HG02970 (cell line): ENCODE data around the gene STEAP3.
"Not testable (repeated sequence)": the region's sequence is repeated elsewhere in the genome, so short reads cannot be mapped to it uniquely, and the experiment has no call there.

Source experiments
- ATAC-seq: cut with Tn5 transposase; IDR thresholded peaks from one replicate; pipeline ENCODE4 v1.9.1; 2021; ENCODE audit warnings: mild to moderate bottlenecking, moderate library complexity, moderate number of reproducible peaks; ENCODE audit not compliant: unreplicated experiment, low FRiP score

The STEAP3 gene

GRCh38 chr2:119259296-119259860 is 35.7 kb downstream of the STEAP3 start:
- no peak for ATAC-seq

DNA sequence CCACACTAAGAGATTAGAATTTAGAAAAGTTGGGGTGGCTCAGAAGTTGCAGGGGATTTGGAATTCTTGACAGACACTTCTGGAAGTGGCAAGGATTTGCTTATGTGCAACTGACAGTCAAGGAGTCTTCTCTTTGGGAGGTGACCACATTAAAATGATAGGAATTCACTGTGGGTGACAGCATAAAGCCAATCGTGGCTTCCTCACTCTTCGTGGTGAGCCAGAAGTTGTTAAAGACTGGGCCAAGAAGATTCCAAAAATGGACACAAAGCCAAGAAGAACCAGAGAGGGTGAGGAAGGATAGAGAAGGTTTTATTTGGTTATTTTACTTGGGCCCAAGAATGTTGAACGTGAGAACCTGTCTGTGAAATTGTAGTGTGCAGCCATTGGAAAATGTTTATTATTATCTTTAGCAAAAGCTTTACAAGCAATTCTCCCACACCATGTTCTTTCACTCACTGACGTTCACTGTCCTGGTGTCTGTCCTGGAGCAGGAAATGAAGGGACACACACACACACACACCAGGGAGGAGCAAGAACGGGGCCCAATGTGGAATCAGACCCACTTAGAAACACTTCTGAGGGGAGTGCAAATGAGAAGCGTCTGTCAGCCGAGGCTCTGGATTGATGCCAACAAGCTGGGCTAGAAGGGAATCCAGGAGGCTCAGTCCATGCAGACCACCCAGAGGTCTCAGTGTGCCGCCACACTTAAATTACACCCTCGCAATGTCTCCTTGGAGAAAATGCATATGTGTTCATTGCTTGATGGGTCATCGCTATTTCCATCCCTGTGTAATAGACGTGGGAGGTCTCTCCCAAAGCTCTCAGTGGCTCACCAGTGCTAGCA is 37.2 kb downstream of the STEAP3 start:
- no peak for ATAC-seq

GRCh38 chr2:119261493-119262225 is 38.0 kb downstream of the STEAP3 start:
- ATAC-seq = no peak

DNA sequence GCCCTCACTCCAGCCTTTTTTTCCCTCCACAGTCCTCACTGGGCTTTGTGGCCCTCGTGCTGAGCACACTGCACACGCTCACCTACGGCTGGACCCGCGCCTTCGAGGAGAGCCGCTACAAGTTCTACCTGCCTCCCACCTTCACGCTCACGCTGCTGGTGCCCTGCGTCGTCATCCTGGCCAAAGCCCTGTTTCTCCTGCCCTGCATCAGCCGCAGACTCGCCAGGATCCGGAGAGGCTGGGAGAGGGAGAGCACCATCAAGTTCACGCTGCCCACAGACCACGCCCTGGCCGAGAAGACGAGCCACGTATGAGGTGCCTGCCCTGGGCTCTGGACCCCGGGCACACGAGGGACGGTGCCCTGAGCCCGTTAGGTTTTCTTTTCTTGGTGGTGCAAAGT is 39.4 kb downstream of the STEAP3 start:
- no peak for ATAC-seq

DNA sequence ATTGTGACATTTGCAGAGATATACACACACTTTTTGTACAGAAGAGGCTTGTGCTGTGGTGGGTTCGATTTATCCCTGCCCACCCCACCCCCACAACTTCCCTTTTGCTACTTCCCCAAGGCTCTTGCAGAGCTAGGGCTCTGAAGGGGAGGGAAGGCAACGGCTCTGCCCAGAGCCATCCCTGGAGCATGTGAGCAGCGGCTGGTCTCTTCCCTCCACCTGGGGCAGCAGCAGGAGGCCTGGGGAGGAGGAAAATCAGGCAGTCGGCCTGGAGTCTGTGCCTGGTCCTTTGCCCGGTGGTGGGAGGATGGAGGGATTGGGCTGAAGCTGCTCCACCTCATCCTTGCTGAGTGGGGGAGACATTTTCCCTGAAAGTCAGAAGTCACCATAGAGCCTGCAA is 40.0 kb downstream of the STEAP3 start:
- ATAC-seq = no peak

DNA sequence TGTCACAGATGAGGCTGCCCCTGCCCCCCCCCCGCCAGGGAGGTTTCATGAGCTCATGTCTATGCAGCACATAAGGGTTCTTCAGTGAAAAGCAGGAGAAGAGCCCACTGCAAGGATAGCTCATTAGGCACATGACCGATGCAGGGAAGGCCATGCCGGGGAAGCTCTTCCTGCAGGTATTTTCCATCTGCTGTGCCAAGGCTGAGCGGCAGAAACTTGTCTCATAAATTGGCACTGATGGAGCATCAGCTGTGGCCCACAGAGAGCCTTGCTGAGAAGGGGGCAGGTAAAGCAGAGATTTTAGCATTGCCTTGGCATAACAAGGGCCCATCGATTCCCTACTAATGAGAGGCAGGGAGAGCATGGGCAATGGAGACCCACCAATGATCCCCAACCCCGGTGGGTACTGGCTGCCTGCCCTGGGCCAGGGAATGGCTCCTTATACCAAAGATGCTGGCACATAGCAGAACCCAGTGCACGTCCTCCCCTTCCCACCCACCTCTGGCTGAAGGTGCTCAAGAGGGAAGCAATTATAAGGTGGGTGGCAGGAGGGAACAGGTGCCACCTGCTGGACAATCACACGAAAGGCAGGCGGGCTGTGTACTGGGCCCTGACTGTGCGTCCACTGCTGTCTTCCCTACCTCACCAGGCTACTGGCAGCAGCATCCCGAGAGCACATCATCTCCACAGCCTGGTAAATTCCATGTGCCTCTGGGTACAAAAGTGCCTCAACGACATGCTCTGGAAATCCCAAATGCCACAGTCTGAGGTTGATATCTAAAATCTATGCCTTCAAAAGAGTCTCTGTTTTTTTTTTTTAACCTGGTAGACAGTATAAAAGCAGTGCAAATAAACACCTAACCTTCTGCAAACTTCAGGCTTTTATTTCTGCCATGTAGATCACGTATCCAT is 41.4 kb downstream of the STEAP3 start:
- peak; percentile 73 for ATAC-seq

DNA sequence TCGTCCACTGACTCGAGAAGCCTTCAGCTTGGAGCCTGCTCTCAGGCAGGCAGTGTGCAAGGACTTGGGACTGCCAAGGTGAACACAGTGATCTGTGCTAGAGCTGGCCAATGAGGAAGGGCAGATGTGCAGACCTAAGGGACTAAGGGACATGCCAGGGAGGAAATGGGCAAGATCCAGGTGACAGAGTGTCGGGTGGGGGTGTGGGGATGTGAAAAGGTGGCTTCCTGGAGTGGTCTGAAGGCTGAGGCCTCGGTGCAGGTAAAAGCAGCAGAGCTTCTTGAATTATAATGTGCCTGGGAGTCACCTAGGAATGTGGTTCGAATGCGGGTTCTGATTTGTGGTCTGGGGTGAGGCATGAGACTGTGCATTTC is 42.0 kb downstream of the STEAP3 start:
- ATAC-seq = no peak

GRCh38 chr2:119266091-119266589 is 42.5 kb downstream of the STEAP3 start:
- ATAC-seq = no peak

DNA sequence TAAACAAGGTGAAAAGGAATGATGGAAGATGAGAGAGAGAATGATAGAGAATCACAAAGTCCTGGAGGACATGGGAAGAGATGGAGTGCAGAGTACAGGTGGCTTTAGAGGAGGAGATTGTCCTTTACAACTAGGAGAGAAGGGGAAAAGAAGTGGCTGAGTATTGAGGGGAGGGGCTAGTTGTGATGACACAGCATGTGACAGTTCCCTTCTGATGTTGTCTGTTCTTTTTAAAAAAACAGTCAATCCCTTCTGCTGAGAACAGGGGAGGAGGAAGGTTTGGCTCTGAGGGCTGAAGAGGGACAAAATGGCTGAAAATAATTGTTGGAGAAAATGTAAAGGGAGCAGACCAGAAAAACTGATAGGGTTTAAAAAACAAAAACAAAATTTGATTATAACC is 44.0 kb downstream of the STEAP3 start:
- no peak for ATAC-seq

GRCh38 chr2:119276864-119277263 is 53.2 kb downstream of the STEAP3 start:
- ATAC-seq = no peak

GRCh38 chr2:119278385-119278784 is 54.8 kb downstream of the STEAP3 start:
- not testable (repeated sequence) for ATAC-seq

GRCh38 chr2:119278946-119279345 is 55.3 kb downstream of the STEAP3 start:
- ATAC-seq = no peak

DNA sequence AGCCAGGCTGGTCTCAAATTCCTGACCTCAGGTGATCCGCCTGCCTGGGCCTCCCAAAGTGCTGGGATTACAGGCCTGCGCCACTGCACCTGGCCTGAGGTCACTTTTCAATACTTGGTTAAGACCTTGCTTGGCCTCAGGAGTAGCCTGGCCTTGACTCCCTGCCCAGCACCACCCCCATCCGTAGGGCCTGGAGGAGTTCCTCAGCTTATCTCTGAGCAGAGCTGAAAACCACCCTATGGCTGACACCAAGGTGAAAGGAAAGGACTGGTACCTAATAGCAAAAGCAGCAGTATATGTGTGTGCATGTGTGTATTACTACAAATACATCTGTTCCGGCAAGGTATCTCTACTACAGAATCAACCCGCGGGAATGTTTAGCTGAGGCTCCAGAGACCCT is 56.0 kb downstream of the STEAP3 start:
- ATAC-seq = no peak

DNA sequence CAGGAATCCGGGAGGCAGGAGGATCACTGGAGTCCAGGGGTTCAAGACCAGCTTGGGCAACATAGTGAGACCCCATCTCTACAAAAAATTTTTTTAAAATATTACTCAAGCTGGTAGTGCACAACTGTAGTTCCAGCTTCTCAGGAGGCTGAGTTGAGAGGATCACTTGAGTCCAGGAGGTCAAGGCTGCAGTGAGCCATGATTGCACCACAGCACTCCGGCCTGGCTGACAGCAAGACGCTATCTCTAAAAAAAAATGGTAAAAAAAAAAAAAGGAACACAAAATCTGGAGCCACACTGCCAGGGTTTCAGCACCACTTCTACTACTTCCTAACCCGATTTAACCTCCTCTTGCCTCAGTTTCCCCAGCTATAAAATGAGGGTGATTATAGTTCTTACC is 57.0 kb downstream of the STEAP3 start:
- no peak for ATAC-seq

DNA sequence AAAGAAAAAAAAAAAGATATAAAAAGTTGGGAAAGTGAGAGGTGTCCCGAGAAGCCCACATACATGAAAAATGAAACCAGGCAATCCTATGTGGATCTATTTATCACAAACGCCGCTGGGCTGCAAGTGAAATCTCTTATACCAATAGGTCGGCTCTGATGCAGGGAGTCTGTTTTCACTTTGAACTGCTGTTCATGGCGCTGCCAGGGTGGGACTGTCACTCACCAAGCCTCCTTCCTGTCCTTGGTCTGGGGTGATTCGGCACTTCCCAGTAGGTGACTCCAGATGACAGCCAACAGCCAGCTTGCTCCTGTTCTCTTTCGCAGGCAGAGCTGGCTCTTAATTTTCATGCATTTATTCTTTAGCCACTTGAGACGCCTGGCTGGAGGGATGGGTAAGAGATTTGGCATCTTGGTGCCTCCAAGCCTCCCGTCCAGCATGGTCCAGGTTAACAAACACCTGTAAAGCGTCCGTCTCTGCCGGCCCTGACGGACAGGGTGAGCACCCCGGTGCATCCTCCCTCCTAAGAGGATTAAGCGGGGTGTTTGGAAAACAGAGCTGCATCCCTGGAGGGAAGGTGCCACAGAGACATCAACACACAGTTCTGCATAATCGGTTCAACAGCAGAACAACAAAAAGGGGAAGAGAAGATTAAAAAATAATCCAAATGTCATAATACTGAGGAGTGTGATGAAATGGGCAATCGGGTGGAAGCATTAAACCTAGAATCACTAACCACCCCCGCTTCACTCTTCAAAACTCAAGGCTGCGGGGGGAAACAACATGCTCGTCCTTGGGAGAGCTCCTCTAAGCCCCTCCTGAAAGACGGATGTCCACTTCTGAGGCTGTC is 58.7 kb downstream of the STEAP3 start:
- ATAC-seq = no peak

GRCh38 chr2:119282996-119283511 is 59.4 kb downstream of the STEAP3 start:
- ATAC-seq = no peak

- no peak for ATAC-seq
These were observed 60.3 kb downstream of the STEAP3 start for GRCh38 chr2:119283873-119284331.

DNA sequence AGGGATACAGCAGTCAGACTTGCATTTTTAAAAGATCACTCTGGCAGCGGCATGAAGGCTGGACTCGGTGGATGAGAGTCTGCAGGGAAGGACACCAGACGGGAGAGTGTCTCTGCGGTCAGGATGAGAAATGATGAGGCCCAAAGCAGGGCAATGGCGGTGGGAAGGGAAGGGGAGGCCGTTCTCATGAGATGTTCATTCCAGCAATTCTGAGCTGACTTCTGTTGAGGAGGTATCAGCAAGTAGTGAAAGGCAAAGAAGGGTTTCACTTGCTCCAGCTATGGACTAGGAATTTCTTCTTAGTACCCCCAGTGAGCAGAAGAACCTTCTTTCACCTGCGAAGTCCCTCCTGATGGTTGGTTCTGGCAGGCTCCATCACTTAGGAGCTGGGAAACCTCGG is 63.0 kb downstream of the STEAP3 start:
- ATAC-seq = no peak

DNA sequence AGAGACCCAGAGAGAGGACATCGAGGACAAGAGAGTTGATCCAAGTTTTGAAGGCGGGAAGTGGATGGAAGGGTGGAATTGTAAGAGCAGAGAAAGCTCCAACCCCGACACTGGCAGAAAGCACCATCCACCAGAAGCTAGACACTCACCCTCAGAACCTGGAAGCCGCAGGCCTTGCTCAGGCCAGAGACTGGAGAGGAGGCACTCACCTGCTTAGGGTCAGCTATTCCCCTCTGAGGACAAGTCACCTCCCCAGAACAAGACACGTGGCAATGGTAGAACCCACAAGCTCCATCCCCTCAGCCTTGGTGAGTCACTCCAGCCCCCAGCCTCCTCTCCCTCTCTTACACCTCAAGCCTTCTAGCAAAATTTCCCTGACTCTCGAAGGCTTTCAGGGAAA is 64.9 kb downstream of the STEAP3 start:
- ATAC-seq = no peak
